Thyroid gland (tissue), 4 donors: ENCODE results near the gene PPP4R3B. TPM values are rescaled to one million over a fixed set of nuclear protein-coding genes. Genes with fewer than 3 reads are reported as not detected.
"Not testable (repeated sequence)": the region's sequence is repeated elsewhere in the genome, so short reads cannot be mapped to it uniquely, and the experiment has no call there.

Source experiments
- DNase-seq, 2 donors: peaks; one replicate each; pipeline ENCODE4 v3.0.0-alpha.2; 2019
- H3K27ac ChIP-seq, 3 donors: fragments of 200-600 bp; sonication (generic); 1 replicate in 2 of 3; 2 replicates in 1 of 3; pipeline ENCODE4 v1.5.1; 2016 to 2019; ENCODE audit warnings: mild to moderate bottlenecking in 1 of 3, moderate library complexity in 1 of 3
- H3K27me3 ChIP-seq: fragments of 200-600 bp; sonication (generic); one replicate; pipeline ENCODE4 v1.5.1; 2019
- H3K36me3 ChIP-seq, 2 donors: fragments of 200-600 bp; sonication (generic); one replicate each; pipeline ENCODE4 v1.5.1; 2016 to 2019
- H3K4me1 ChIP-seq, 2 donors: fragments of 200-600 bp; sonication (generic); one replicate each; pipeline ENCODE4 v1.5.1; 2017 to 2019
- H3K4me3 ChIP-seq, 3 donors: fragments of 200-600 bp; sonication (generic); replicated peaks in 1 of 3; 1 replicate in 2 of 3; 2 replicates in 1 of 3; pipeline ENCODE4 v1.5.1; 2016; ENCODE audit warnings: mild to moderate bottlenecking in 1 of 3
- H3K9me3 ChIP-seq: fragments of 200-600 bp; sonication (generic); one replicate; pipeline ENCODE4 v1.5.1; 2017
- CTCF ChIP-seq, 6 experiments: fragments of 200-600 bp in 3 of 6; fragments of 450-650 bp in 3 of 6; sonication (generic) in 3 of 6; IDR thresholded peaks; one replicate each; pipeline ENCODE4 v1.5.1; 2016 to 2019; ENCODE audit warnings: antibody characterized with exemption in 6 of 6, mild to moderate bottlenecking in 2 of 6, inconsistent platforms in 1 of 6, moderate library complexity in 1 of 6
- POLR2A ChIP-seq, 2 donors: fragments of 450-650 bp; IDR thresholded peaks; one replicate each; pipeline ENCODE4 v1.6.1; 2017; ENCODE audit warnings: antibody characterized with exemption in 2 of 2, mild to moderate bottlenecking in 2 of 2, moderate library complexity in 1 of 2
- WGBS, 2 donors: methylation state at CpG; one replicate each; pipeline ENCODE4 v1.1.5; 2017; 5-methylcytosine and 5-hydroxymethylcytosine counted together
- intact Hi-C: fragments of 100-400 bp; cut with DNase I; formaldehyde crosslinking; loops from one replicate; pipeline ENCODE4 v1.15.1; 2023
- total RNA-seq, 4 donors: library from RNA; depleted of rRNA; stranded (reverse); fragments of >200 nt; gene quantifications; one replicate each; pipeline ENCODE4 v1.2.3, GENCODE V29; 2016

PPP4R3B gene
- total RNA-seq, 4 donors from 2014 or later: 76.2 to 88.0 (median 82.6) TPM

GRCh38 chr2:55609193-55609794 lies 8.1 kb downstream of the PPP4R3B start:
- no peak overlapping the region for H3K27ac ChIP-seq
- no peak overlapping the region for H3K4me3 ChIP-seq
- no peaks in the 10 kb centered on the region for H3K27me3 ChIP-seq
- 79 to 89% methylated on average over 8 of the region's 8 CpGs for WGBS, 2 donors
- intact Hi-C loops: no loop called here
- H3K9me3 ChIP-seq: no peaks in the 10 kb centered on the region
- H3K36me3 ChIP-seq: peaks cover 0 to 19% of the 10 kb centered on the region in 2 donors
- no peak for DNase-seq
- no peak for TF ChIP-seq CTCF (IDR thresholded peaks at IDR 0.05)
- TF ChIP-seq POLR2A (IDR thresholded peaks at IDR 0.05): no peak
- H3K4me1 ChIP-seq: no peaks in the 10 kb centered on the region

- peaks cover 0 to 12% of the 10 kb centered on the region in 2 donors for H3K36me3 ChIP-seq
- intact Hi-C loops: no loop called here
- no peak overlapping the region for H3K4me3 ChIP-seq
- no peak for TF ChIP-seq POLR2A (IDR thresholded peaks at IDR 0.05)
- no peak for TF ChIP-seq CTCF (IDR thresholded peaks at IDR 0.05)
- DNase-seq: no peak
- no peaks in the 10 kb centered on the region for H3K4me1 ChIP-seq
- no peaks in the 10 kb centered on the region for H3K9me3 ChIP-seq
- 97 to 99% methylated on average over 3 of the region's 3 CpGs for WGBS, 2 donors
- no peaks in the 10 kb centered on the region for H3K27me3 ChIP-seq
- no peak overlapping the region for H3K27ac ChIP-seq
These were observed 9.7 kb downstream of the PPP4R3B start for GRCh38 chr2:55607717-55608116.

GRCh38 chr2:55604027-55604565 lies 13.3 kb downstream of the PPP4R3B start:
- TF ChIP-seq POLR2A (IDR thresholded peaks at IDR 0.05) (no peak), CTCF (IDR thresholded peaks at IDR 0.05) (no peak)
- Histone ChIP-seq H3K27me3 (no peaks in the 10 kb centered on the region), H3K9me3 (no peaks in the 10 kb centered on the region), H3K4me1 (peaks cover 0 to 3% of the 10 kb centered on the region in 2 donors), H3K4me3 (no peak overlapping the region), H3K36me3 (peaks cover 0 to 6% of the 10 kb centered on the region in 2 donors), H3K27ac (no peak overlapping the region)
- no peak for DNase-seq
- 95 to 97% methylated on average over 1 of the region's 1 CpG for WGBS, 2 donors
- intact Hi-C loops: no loop called here

- Histone ChIP-seq H3K36me3 (peaks cover 8 to 14% of the 10 kb centered on the region in 2 donors), H3K27ac (no peak overlapping the region), H3K9me3 (no peaks in the 10 kb centered on the region), H3K4me3 (no peak overlapping the region), H3K27me3 (no peaks in the 10 kb centered on the region), H3K4me1 (peaks cover 0 to 3% of the 10 kb centered on the region in 2 donors)
- intact Hi-C loops: no loop called here
- TF ChIP-seq CTCF (IDR thresholded peaks at IDR 0.05): no peak
- no peak for TF ChIP-seq POLR2A (IDR thresholded peaks at IDR 0.05)
- DNase-seq: no peak
These were observed 15.6 kb downstream of the PPP4R3B start for GRCh38 chr2:55601849-55602248.

GRCh38 chr2:55598056-55598795 lies 19.2 kb downstream of the PPP4R3B start:
- Histone ChIP-seq H3K4me3 (no peak overlapping the region), H3K36me3 (peaks cover 8 to 14% of the 10 kb centered on the region in 2 donors), H3K4me1 (peaks cover 0 to 3% of the 10 kb centered on the region in 2 donors), H3K27me3 (no peaks in the 10 kb centered on the region), H3K27ac (no peak overlapping the region), H3K9me3 (no peaks in the 10 kb centered on the region)
- no peak for DNase-seq
- 92 to 93% methylated on average over 11 of the region's 11 CpGs for WGBS, 2 donors
- intact Hi-C loops: no loop called here
- TF ChIP-seq POLR2A (IDR thresholded peaks at IDR 0.05) (no peak), CTCF (IDR thresholded peaks at IDR 0.05) (no peak)

GRCh38 chr2:55596795-55597194 lies 20.6 kb downstream of the PPP4R3B start:
- H3K4me3 ChIP-seq, DNase-seq, H3K36me3 ChIP-seq, H3K27me3 ChIP-seq, H3K4me1 ChIP-seq, H3K27ac ChIP-seq, H3K9me3 ChIP-seq, intact Hi-C loops: not testable (repeated sequence)
- WGBS, 2 donors: 97 to 98% methylated on average over 6 of the region's 6 CpGs
